Activated T-helper 1 cell treated with anti-CD3 and anti-CD28 coated beads, Interleukin-2, amount 50 U/mL, for 16 hours (primary cell): Measurements from ENCODE around the gene JUP.
"Not testable (repeated sequence)": the region's sequence is repeated elsewhere in the genome, so short reads cannot be mapped to it uniquely, and the experiment has no call there.

Experiments used
- DNase-seq, 2 donors: peaks; one replicate each; pipeline ENCODE4 v3.0.0-alpha.2; 2020; ENCODE audit warnings: low read depth in 1 of 2, low spot score in 1 of 2

The JUP gene

GRCh38 chr17:41781404-41782110 lies 5.0 kb downstream of the JUP start:
- no peak for DNase-seq

DNA sequence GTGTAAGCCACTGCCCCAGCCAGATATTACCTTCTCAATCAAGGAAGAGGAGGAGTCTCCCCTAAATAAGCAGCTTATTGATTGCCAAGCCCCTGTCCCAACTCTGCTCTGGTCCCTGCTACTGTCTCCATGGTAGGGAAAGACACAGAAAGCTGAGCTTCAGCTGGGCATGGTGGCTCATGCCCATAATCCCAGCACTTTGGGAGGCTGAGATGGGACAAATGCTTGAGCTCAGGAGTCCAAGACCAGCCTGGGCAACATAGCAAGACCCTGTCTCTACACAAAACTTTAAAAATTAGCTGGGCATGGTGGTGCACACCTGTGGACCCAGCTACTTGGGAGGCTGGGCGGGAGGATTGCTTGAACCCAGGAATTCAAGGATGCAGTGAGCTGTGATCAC lies 6.6 kb downstream of the JUP start:
- no peak for DNase-seq

DNA sequence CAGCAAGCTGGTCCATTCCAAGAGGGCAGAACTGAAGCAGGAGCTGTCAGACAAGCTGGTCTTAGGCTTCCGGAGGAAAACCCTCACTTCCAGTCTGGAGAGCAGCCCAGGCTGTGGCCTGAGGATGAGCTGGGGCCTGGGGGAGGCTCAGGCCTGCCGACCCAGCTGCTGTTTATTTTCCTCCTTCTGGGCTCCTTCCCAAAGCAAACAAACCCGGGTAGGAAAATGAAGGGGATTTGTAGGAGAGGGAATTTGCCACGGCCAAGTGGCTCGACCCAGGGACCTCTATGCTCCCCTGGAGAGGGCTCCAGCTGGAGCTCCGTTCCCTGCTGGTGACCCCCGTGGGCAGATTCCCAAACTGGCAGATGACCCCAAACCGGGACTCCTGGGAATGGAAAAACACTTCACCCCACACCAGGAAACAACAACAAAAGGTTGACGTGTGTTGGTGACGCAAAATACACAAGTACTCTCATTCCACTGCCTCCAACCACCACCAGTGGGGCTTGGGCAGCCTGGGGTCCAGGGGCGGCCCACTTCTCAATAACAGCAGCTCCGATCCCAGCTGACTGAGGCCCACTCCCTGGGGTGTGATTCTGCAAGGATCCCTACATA lies 8.8 kb downstream of the JUP start:
- DNase-seq = no peak

- DNase-seq = no peak
Measured at GRCh38 chr17:41777157-41777573, 9.3 kb downstream of the JUP start.

DNA sequence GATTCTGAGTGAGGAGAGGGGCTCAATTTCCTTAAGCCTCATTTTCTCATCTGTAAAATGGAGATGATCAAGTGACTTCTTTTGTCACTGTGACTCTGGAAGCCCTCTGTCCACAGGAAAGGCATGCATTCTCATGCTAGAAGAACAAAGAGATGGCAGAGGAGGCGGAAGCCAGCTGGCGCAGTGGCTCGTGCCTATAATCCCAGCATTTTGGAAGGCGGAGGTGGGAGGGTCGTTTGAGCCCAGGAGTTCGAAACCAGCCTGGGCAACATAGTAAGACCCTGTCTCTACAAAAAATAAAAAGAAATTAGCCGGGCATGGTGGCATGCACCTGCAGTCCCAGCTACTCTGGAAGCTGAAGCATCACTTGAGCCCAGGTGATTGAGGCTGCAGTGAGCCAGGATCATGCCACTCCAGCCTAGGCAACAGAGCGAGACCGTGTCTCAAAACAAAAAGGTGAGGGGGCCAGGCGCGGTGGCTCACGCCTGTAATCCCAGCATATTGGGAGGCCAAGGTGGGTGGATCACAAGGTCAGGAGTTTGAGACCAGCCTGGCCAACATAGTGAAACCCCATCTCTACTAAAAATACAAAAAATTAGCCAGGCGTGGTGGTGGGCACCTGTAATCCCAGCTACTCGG lies 10.1 kb downstream of the JUP start:
- DNase-seq = not testable (repeated sequence)

DNA sequence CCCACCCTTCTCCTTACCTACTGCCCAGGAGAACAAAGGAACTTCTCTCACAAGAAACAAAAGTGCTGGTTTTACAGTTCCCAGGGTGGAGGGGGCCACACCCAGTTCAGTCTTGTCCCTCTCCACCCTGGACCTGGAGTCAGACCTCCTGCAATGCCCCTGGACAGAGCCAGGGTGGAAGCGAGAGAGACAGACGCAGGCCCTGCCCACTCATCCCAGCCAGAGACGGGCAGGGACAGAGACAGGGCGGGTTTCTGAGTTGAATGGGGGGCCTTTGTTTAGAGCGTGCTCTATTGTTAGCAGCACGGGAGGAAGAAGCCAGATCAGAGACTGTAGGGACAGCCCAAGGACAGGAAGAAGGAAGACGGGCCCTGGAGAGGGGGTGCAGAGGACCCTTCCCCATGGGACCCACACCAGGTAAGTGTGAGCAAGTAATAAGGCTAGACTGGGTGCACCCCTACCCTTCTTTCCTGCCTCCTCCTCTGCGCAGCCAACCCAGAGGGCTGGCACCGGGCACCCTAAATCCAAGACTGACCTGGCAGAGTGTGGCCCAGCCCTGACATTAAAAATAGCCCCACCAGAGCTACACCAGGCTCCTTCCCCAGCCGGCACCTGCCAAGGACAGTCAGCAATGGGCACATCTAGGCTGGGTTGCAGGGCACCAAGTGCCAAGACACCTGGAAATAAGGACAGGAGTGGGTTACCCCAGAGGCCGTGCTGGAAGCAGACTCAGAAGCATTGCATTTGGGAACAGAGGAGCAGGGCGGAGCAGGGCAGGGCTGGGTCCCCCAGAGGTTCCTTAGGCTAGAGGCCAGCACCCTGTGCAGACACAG lies 10.9 kb downstream of the JUP start:
- DNase-seq = no peak

GRCh38 chr17:41773731-41774193 lies 12.7 kb downstream of the JUP start:
- no peak for DNase-seq

DNA sequence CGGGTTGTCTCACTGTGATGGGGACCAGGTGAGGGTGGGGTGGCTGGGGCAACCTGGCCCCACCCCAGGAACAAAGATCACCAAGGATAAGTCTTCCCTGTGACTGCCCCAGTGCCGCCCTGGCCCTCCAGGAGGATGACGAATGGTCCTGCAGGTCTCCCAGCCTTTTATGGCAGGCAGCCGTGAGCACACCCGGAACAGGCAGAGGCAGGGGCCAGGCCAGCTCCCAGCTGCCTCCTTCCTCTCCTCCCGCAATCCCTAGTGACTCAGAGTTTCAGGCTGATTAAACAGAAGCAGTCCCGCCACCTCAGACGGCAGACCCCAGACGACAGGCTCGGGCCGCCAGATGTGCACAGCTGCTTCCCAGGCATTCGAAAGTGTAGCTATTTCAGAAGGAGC lies 13.3 kb downstream of the JUP start:
- no peak for DNase-seq

GRCh38 chr17:41772586-41773189 lies 13.8 kb downstream of the JUP start:
- no peak for DNase-seq

DNA sequence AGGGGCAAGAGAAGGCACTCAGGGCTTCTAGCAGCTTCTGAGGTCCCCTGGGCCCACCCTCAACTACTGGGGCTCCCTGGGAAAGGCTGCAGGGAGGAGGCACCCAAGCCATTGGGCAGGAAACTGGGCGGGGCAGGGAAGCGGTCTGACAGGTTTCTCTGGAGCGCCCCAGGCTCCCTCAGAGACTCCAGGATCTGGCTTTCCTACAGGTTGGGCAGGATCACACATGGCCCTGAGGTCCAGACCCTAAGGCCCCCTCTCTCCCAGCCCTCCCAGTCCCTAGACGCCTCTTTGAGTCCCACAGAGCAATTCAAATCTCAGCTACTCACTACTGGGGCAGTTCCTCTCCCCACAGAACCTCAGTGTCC lies 14.3 kb downstream of the JUP start:
- DNase-seq = no peak

DNA sequence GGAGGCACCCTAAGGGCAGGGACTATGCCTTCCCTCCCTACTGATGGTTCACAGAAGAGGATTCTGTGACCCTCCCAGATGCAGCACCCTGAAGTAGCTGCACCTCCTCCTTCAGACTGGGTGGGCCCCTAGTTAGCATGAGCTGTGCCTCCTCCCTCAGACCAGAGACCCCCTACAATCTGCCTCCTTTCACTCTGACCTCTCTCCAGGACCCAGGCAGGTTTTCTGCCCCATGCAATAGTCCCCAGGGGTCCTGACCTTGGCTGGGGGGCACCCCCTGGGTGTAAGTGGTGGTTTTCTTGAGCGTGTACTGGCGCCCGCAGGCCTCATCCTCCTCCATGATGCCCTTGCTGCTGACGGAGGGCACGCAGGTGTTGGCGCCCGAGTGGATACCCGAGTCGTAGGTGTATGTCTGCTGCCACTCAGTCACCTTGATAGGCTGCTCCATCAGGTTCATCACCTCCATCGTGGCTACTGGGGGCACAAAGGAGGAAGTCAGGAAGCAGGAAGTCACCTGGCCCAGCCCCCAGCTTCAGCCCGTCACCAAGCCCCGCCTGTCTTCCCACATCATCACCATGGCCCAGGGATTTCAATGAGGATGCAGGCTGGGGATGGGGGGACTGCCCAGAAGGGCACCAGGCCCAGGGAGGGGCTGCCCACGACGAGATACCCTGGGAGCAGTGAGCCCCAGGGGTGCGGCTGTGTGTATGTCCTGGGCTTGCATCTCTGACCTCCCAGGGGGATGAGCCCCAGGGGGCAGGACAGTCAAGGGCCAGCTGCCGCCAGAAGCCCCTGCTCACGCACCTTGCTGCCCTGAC lies 14.9 kb downstream of the JUP start:
- DNase-seq = no peak

DNA sequence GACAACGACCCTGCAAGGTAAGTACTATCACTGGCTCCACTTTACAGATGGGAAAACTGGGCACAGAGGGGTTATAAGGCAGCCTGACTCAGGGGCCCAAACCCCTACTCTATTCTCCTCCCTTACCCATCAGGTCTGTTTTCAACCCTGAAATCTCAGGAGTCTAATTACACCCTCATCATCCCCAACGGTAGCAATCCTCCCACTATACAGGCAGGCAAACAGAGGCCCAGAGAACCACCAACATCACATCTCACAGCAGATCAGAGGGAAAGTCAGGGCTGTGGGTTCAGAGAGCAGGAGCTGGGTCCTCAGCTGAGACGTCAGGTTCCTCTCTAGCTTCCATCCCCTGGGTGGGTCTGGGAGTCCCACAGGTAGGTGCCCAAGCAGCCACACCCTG lies 16.5 kb downstream of the JUP start:
- DNase-seq = no peak

DNA sequence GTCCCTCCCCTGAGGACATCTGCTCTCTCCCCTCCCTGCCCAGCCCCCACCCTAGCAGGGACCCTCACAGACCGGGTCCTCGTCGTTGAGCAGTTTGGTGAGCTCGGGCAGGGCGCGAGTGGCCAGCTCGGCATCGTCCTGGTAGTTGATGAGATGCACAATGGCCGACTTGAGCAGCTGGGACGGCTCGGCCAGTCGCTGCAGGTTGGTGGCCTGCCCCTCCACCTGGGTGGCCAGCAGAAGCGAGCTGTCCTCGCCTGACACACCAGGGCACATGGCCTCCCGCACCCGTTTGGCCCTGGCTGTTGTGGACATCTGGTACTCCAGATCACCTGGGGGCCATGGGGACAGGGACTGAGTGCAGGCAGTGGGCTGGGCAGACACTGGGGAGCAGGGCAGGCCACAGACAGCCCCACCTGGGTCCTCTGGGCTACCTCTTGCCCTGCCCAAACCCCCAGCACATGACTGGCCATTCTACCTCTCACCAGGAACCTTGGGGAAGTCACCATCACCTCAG lies 17.1 kb downstream of the JUP start:
- DNase-seq = no peak

DNA sequence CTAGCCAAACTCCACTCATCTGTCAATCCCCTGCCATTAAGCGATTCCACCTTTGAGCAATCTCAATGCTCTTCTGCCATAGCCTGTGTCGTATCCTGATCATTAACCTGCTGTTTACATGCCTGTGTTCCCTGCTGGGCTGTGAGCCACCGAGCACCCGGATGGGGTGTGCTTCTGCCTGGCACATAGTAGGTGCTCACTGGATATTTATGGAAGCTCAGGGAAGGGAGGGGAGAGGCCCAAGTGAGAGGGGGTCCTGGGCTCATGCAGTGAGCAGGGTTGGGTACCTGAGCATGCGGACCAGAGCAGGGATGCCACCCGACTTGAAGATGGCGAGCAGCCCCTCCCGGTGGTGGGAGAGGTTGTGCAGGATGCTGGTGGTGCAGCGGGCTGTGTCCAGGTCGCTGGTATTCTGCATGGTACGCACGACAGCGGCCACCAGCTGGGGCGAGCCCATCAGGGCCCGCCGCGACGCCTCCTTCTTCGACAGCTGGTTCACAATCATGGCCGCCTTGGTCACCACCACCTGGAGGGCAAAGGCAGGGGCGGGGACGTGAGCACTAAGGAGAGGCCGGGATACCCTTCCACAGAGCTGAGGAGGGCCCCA lies 17.7 kb downstream of the JUP start:
- no peak for DNase-seq

DNA sequence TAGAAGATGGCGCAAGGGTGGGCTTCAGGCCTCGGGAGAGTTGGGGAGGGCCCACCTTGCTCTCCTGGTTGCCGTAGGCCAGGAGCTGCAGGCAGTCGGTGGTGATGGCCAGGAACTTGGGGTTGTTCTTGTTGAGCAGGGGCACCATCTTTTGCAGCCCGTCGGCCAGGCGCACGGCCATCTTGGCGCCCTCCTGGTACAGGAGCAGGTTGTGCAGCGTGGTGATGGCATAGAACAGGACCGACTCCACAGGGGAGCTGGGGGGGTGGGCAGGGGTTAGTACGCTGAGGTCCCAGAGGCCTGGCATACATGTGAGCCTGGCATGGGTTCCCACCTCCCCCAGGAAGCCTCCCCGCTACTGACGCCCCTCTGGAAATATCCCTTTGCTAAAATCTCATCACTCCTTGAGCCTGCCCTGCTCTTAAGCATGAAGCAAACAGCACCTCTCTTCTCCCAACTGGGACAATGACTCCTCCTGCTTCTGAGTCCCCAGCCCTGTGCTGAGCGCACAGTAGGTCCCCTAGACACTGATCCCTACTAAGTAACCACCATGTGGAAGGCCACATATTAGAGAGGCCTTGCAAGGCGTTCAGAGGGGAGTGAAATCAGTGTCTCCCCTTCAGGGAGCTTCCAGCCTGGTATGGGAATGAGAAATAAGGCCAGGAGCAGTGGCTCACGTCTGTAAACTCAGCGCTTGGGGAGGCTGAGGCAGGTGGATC lies 19.0 kb downstream of the JUP start:
- no peak for DNase-seq

GRCh38 chr17:41766135-41766534 lies 20.4 kb downstream of the JUP start:
- no peak for DNase-seq

DNA sequence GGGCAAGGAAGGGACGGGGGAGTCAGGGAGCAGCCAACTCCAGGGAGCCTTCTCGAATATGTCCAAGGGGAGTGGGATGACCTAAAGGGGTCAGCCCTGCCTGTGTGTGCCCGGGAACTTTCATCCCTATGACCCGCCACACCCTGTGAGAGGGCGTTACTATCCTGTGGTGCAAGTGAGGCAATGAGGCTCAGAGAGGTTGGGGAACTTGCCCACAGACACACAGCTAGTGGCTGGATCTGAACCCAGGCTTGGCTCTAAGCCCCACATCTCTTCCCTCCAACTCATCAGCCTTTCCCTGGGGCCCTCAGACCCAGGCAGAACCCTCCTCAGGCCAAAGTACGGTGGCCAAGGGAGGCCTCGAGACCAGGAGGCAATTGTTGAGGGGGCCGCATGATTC lies 23.2 kb downstream of the JUP start:
- DNase-seq = no peak

GRCh38 chr17:41762841-41763240 lies 23.7 kb downstream of the JUP start:
- no peak for DNase-seq

DNA sequence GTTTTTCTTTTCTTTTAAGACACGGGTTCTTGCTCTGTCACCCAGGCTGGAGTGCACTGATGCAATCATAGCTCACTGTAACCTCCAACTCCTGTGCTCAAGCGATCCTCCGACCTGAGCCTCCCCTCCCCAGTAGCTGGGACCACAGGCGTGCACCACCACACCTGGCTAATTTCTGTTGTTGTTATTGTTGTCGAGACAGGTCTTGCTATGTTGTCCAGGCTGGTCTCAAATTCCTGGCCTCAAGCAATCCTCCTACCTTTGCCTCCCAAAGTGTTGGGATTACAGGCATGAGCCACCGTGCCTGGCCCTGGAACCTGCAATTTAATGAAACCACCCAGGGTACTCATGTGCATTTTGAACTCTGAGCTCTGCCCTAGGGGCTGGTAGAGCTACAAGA lies 24.1 kb downstream of the JUP start:
- no peak for DNase-seq
